Right atrium auricular region (tissue), 2 donors: ENCODE results near the gene PSTPIP2. TPM values are rescaled to one million over a fixed set of nuclear protein-coding genes. Genes with fewer than 3 reads are reported as not detected.
"Not testable (repeated sequence)": the region's sequence is repeated elsewhere in the genome, so short reads cannot be mapped to it uniquely, and the experiment has no call there.

Experiments used
- DNase-seq: peaks from one replicate; pipeline ENCODE4 v3.0.0-alpha.2; 2019; ENCODE audit warnings: low spot score
- H3K27ac ChIP-seq, 2 donors: fragments of 200-600 bp; sonication (generic); 1 replicate in 1 of 2; 2 replicates in 1 of 2; pipeline ENCODE4 v1.5.1; 2016 to 2019
- H3K27me3 ChIP-seq, 2 donors: fragments of 200-600 bp; sonication (generic); one replicate each; pipeline versions ENCODE4 v1.5.1 to v1.6.0; 2017 to 2019
- H3K36me3 ChIP-seq: fragments of 200-600 bp; sonication (generic); one replicate; pipeline ENCODE4 v1.5.1; 2016
- H3K4me1 ChIP-seq, 2 donors: fragments of 200-600 bp; sonication (generic); one replicate each; pipeline versions ENCODE4 v1.5.1 to v1.6.0; 2017 to 2019
- H3K4me3 ChIP-seq, 2 donors: fragments of 200-600 bp; sonication (generic); 1 replicate in 1 of 2; 2 replicates in 1 of 2; pipeline ENCODE4 v1.5.1; 2017 to 2019; ENCODE audit warnings: mild to moderate bottlenecking in 1 of 2, moderate library complexity in 1 of 2
- H3K9me3 ChIP-seq, 2 donors: fragments of 200-600 bp; sonication (generic); one replicate each; pipeline ENCODE4 v1.5.1; 2019
- total RNA-seq, 2 donors: library from RNA; depleted of rRNA; stranded (reverse); fragments of >200 nt; gene quantifications; one replicate each; pipeline ENCODE4 v1.1.0, GENCODE V29; 2016
- TF ChIP-seq, protein P1 (sequence below), 2 donors: fragments of 200-600 bp; sonication (generic); IDR thresholded peaks; one replicate each; pipeline ENCODE4 v1.5.1; 2019; ENCODE audit warnings: antibody characterized with exemption in 2 of 2

The PSTPIP2 gene
- total RNA-seq, 2 donors from 2014 or later, result 3.4 to 3.9 TPM

DNA sequence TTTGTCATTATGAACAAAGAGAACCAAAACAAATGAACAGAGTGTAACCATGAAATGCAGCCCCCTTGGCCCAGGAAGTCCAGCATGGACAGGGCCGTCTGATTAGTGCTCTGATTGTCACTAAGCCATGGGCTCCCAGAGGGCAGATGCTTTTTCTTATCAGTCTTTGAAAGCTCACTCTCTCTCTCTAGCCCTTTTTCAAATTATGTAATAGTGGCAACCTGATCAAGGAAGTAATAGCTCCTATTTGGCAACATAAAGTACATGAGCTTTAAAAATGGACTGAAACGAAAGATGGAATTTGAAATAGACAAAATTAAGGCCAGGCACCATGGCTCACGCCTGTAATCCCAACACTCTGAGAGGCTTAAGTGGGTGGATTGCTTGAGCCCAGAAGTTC, 72.5 kb downstream of the PSTPIP2 start:
- TF ChIP-seq, protein P1, sequence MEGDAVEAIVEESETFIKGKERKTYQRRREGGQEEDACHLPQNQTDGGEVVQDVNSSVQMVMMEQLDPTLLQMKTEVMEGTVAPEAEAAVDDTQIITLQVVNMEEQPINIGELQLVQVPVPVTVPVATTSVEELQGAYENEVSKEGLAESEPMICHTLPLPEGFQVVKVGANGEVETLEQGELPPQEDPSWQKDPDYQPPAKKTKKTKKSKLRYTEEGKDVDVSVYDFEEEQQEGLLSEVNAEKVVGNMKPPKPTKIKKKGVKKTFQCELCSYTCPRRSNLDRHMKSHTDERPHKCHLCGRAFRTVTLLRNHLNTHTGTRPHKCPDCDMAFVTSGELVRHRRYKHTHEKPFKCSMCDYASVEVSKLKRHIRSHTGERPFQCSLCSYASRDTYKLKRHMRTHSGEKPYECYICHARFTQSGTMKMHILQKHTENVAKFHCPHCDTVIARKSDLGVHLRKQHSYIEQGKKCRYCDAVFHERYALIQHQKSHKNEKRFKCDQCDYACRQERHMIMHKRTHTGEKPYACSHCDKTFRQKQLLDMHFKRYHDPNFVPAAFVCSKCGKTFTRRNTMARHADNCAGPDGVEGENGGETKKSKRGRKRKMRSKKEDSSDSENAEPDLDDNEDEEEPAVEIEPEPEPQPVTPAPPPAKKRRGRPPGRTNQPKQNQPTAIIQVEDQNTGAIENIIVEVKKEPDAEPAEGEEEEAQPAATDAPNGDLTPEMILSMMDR (IDR thresholded peaks at IDR 0.05), result no peak
- Histone ChIP-seq H3K36me3 (no peaks in the 10 kb centered on the region), H3K4me1 (no peaks in the 10 kb centered on the region), H3K27me3 (no peaks in the 10 kb centered on the region), H3K27ac (no peak overlapping the region), H3K4me3 (no peak overlapping the region), H3K9me3 (no peaks in the 10 kb centered on the region)
- no peak for DNase-seq

DNA sequence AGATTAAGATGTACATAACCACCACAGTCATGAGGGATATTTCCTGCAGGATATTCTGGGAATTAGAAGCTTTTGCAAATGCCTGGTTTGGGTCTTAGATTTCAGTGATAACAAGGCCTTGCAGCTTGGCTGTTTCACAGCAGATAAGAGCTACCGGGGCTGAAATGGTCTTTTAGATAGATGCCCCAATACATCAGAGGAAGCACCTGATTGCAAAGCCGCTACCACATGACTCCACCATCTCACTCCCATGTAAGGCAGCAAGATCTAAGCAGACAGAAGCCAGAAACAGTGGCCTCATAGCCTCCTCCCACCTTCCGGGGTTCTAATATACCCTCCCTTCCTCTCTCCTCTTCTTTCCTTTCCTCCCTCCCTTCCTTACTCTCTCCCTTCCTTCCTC, 73.8 kb downstream of the PSTPIP2 start:
- TF ChIP-seq, protein P1 (IDR thresholded peaks at IDR 0.05), result no peak
- Histone ChIP-seq H3K27me3 (no peaks in the 10 kb centered on the region), H3K36me3 (no peaks in the 10 kb centered on the region), H3K9me3 (no peaks in the 10 kb centered on the region), H3K4me3 (no peak overlapping the region), H3K4me1 (no peaks in the 10 kb centered on the region), H3K27ac (no peak overlapping the region)
- DNase-seq, result no peak

DNA sequence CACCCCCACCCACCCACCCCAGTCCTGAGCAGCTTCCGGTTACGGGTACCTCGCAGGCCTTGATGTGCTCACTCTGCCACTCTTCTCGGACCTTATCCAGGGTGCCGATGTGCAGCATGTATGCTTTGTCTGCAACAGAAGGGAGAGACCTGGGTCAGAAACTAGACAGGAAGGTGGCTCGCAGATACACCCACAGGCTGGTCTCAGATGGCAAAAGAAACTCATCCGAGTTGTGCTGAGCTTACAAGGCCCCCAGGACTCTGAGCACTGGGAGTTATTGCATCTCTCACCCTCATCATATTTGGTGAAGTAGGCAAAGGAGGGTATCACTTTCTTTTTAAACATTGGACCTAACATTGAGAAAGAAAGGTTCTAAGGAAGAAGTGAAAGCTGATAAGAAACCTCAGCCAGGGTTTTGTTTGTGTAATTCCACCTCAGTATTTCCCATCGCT, 74.3 kb downstream of the PSTPIP2 start:
- DNase-seq, result no peak
- H3K27me3 ChIP-seq, result no peaks in the 10 kb centered on the region
- no peaks in the 10 kb centered on the region for H3K9me3 ChIP-seq
- H3K27ac ChIP-seq, result no peak overlapping the region
- no peaks in the 10 kb centered on the region for H3K4me1 ChIP-seq
- no peaks in the 10 kb centered on the region for H3K36me3 ChIP-seq
- no peak overlapping the region for H3K4me3 ChIP-seq
- TF ChIP-seq, protein P1 (IDR thresholded peaks at IDR 0.05), result no peak

DNA sequence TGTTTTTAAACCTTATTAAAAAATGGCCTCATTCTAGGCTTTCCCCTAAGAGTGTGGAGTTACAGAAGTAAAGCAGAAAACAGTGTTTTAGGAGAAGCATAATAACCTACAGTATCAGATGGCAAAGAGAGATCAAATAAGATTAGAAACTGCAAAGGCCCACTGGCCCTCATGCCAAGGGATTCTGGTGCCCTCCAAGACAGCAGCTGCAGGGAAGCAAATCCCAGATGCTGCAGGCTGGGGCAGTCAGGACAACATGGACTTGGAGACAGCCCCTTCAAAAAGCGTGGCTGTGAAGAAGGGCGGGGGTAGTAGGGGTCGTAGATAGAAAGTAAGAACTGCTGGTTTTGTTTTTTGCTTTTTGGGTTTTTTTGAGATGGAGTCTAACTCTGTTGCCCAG, 76.6 kb downstream of the PSTPIP2 start:
- H3K4me3 ChIP-seq, result no peak overlapping the region
- DNase-seq, result no peak
- H3K27me3 ChIP-seq, result no peaks in the 10 kb centered on the region
- no peaks in the 10 kb centered on the region for H3K36me3 ChIP-seq
- no peaks in the 10 kb centered on the region for H3K4me1 ChIP-seq
- TF ChIP-seq, protein P1 (IDR thresholded peaks at IDR 0.05), result no peak
- no peaks in the 10 kb centered on the region for H3K9me3 ChIP-seq
- no peak overlapping the region for H3K27ac ChIP-seq

DNA sequence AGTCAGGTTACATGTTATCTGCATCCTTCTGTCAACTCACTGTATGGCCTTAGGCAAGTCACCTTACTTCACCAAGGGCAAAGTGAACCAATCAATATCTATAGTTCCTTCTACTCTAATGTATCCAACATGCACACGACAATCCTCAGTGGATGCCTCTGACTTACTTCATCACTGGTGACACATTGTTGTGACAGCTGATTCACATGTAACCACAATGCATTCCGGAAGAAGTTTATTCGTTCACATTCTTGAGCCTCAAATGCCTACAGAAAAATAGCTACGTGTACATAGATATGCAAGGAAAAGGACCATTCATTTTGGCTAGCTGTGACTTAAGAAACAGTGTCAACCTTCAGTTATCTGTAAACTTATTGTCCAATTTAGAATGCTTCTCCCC, 78.6 kb downstream of the PSTPIP2 start:
- DNase-seq, result no peak
- Histone ChIP-seq H3K4me3 (no peak overlapping the region), H3K9me3 (no peaks in the 10 kb centered on the region), H3K36me3 (no peaks in the 10 kb centered on the region), H3K4me1 (no peaks in the 10 kb centered on the region), H3K27me3 (no peaks in the 10 kb centered on the region), H3K27ac (no peak overlapping the region)
- TF ChIP-seq, protein P1 (IDR thresholded peaks at IDR 0.05), result no peak

DNA sequence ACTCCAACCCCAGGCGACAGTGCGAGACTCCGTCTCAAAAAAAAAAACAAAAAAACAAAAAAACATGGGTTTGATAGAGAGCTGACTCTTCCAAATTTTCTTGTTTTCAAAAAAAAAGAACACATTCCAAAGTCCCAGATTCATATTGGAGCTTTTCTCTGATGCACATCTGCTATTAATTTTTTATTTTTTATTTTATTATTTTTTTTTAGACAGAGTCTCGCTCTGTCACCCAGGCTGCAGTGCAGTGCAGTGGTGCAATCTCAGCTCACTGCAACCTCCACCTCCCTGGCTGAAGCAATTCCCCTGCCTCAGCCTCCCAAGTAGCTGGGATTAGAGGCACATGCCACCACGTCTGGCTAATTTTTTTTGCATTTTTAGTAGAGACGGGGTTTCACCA, 79.5 kb downstream of the PSTPIP2 start:
- H3K9me3 ChIP-seq, DNase-seq, H3K4me1 ChIP-seq, H3K27me3 ChIP-seq, H3K4me3 ChIP-seq, H3K27ac ChIP-seq, H3K36me3 ChIP-seq: not testable (repeated sequence)
